Glomerular visceral epithelial cell (primary cell): ENCODE measurements around the gene KISS1.

Experiments used
- DNase-seq: peaks from one replicate; pipeline ENCODE4 v3.0.0-alpha.2; 2016; ENCODE audit errors: extremely low spot score

Gene KISS1

DNA sequence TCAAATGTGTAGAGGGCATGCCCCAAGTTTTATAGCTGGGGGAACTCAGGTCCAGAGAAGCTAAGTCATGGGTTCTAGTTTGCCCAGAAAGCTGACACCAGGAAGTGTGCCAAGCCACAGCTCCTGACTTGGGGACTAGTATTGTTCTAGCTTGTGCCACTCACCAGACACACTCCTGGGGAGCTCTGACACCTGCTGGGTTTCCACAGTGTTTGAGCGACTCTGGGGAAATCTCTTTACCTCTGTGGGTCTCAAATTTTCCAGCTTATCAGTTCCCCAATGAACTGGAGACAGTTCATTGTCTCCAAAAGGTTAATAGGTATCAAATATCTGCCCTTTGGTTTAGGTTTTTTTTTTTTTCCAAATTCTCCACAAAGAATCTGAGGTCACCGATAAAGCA lies 4.2 kb downstream of the KISS1 start:
- no peak for DNase-seq

- no peak for DNase-seq
Observed at GRCh38 chr1:204191456-204191855, 4.8 kb downstream of the KISS1 start.

- peak; percentile 29 for DNase-seq
Observed at GRCh38 chr1:204190212-204191211, 5.8 kb downstream of the KISS1 start.

DNA sequence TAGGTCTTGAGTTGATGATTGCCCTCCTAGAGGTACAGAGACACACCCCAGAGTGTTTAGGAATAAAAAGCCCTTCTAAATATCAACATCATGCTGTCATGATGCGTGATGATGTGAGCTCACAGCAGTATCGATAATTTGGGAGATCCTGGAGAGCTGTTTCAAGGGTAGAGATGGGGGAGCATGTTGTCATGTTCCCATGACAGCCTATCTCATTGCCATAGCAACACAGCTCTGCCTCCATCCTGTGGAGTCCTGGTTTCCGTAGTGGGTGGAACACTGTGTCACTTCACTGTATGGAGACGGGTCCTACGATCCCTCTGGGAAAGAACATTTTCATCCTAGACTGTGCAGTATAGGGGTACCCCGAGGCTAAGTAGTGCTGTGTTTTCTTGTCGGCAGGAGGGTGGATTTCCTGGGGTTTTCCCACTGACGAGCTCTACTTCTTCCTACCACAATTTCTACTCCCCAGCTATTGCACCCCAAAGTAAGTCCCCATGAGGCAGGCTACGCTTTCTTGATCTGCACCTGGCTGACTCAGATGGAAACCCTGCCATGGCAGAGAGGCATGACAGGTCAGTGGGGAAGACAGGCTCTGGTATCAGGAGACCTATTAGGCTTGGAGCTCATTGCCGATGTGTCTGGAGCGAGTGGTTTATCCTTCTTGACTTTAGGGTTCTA lies 7.2 kb downstream of the KISS1 start:
- DNase-seq: no peak

DNA sequence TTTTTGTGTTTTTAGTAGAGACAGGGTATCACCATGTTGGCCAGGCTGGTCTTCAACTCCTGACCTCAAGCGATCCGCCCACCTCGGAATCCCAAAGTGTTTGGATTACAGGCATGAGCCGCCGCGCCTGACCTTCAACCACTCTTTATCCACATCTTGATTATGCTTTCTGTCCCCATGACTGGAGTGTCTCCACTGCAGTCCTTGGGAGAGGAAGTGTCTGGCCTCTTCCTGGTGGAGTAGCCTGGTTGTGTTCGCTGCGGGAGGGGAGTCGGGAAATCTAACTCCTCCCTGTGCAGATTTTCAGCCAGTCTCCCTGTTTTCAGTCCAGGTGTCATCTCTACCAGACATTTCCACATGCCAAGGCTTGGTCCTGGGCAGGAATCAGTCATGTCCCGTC lies 9.7 kb downstream of the KISS1 start:
- DNase-seq: no peak

- no peak for DNase-seq
Observed at GRCh38 chr1:204181116-204181515, 15.2 kb downstream of the KISS1 start.

- no peak for DNase-seq
Observed at GRCh38 chr1:204180133-204180532, 16.2 kb downstream of the KISS1 start.

DNA sequence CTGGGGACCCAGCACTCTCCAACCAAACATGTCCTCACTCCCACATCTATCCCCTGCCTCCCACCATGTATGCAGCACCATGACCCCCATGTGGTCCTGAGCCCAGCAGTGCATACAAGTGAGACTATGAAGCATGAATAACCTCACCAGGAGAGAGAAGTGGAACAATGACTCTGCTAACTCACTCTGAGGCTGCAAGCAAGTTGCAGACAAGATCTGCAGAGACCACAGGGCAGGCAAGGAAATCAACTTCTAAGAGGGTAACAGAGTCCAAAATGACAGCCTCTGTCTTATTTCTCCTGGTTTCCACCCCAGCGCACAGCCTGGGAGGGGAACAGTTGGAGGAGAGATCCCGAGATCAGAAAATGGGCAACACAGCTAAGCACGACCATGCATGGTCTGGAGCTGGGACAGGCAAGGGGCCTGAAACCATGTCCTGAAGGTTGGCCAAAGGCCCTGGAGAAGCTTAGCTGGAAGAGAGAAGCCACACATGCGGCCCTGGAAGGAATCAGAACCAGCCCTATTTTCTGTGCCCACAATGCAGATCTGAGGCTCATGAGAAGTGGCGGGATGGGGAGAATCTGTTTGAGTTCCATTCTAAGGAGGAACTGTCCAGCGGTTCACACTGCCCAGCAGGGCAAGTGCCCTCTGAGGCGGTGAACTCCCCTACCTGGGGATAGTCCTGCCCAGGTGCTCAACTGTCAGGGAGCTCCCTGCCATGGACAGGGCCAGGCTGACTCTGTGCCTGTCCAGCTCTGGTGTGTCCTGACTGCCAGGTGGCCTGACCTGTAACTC lies 17.6 kb downstream of the KISS1 start:
- no peak for DNase-seq

DNA sequence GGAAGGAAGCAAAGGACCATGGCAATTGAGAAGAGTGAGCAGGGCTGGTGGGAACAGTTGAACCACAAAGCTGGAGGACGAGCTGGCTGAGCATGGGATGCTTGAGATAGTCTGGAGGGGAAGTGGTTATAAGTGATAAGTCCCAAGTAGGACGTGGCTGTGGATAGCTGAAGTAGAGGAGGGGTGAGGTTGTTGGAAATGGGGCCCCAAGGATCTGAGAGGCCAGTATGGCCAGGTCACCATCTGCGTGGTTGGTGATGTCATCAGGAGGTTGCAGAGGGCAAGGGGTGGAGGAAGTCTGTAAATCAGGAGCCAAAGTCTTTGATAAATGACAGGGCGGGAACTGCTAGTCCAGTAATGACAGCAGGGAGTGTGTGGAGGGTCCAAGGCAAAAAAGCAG lies 19.2 kb downstream of the KISS1 start:
- DNase-seq: no peak

GRCh38 chr1:204176049-204176448 lies 20.2 kb downstream of the KISS1 start:
- DNase-seq: no peak

DNA sequence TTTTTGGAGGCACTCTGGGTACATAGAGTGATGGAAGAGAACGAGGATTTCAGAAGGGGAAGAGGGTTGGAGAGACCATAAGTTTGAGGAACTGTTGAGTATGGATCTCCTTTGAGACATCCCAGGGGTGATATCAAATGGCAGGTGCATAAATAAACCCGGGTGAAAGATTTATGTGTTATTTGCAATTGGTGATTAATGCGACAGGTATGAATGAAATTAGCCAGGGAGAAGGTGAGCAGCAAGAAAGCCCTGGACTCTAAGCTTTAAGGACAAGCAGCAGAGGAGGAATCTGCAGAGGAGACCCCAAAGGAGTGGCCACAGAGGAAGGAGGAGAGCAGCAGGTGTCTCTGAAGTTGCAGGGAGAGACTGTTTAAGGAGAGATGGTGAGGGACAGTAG lies 21.3 kb downstream of the KISS1 start:
- DNase-seq: no peak

DNA sequence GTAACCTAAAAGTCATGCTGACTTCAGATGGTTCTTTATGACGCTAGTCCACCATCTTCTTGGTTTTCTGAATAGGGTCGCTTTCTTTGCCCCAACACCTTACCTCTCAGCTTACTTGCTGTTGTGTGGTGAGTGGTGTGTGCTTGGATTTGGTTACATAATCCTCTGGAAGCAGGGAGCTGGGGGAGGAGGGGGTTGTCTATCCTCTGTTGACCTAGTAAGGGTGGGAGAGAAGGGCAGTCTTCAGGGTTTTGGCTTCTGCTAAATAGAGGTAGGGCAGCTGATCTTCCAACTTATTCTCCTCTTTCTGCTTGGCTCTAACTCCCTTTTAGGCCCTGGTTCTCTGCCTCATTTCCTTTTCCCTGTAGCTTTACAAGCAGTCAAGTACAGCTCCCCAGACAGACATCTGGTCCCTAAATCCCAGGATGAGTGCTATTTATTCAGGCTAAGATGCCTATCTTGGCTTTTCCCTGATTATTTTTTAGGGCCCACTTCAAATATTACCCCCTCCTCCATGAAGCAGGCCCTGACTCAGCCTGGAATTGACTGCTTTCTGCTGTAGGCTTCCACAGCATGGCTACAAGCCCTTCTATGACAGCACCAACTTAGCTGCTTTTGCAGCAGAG lies 23.8 kb downstream of the KISS1 start:
- no peak for DNase-seq

DNA sequence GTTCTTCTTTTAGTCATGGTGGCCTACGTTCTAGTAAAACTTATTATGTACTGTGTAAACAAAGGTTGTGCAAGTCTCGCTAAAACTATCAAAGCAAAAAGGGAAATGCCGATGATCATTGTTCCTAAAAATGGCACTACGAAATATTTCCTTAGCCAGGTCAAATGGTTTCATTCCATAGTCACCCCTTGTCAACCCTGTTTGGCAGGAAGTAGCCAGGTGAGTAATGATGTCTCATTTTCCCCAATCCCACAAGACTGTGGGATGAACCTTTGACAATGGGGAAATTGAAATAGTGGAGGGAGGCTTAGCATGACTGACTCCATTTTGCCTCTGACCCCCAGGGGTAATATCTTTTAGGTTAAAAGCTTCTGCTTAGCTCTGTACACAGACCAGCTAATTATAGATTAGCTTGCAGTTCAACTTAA lies 24.5 kb downstream of the KISS1 start:
- peak; percentile 41 for DNase-seq

GRCh38 chr1:204170494-204171155 lies 25.7 kb downstream of the KISS1 start:
- DNase-seq: no peak

GRCh38 chr1:204169858-204170257 lies 26.4 kb downstream of the KISS1 start:
- DNase-seq: no peak

DNA sequence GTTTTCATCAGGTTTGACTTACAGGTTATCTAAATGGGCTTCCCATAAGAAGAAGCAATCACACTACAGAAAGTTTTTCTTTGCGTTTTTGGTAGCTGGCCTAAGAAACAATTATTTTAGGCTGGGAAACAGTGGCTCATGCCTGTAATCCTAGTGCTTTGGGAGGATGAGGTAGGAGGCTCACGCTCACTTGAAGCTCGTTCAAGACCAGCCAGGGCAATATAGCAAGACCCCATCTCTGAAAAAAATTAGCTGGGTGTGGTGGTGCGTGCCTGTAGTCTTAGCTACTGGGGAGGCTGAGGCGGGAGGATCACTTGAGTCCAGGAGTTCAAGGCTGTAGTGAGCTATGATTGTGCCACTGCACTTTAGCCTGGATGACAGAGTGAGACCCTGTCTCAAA lies 28.6 kb downstream of the KISS1 start:
- no peak for DNase-seq

DNA sequence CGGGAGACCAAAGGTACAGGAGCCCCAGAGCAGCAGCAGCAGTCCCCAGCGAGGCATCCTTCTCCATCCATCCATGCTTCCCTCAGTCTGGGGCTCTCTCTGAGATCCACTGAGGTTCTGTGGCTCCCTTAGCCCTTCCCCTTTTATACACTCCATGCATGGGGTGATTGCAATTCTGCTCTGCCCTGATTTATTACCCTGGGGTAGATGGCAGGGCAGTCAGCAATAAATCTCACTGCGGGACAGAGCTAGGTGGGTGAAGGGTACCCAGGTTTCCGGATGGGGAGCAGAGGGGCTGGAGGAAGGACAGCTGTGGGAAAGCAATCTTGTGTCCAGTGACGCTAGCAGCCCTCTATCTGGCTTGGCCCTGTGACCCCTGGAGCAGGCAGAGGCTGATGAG lies 30.1 kb downstream of the KISS1 start, which contains the start of gene REN:
Gene REN, minus strand, starts transcription at position 119 of the 400 bp plus-strand sequence. Its CDS starts 44 bp downstream, at position 75.
- no peak for DNase-seq

DNA sequence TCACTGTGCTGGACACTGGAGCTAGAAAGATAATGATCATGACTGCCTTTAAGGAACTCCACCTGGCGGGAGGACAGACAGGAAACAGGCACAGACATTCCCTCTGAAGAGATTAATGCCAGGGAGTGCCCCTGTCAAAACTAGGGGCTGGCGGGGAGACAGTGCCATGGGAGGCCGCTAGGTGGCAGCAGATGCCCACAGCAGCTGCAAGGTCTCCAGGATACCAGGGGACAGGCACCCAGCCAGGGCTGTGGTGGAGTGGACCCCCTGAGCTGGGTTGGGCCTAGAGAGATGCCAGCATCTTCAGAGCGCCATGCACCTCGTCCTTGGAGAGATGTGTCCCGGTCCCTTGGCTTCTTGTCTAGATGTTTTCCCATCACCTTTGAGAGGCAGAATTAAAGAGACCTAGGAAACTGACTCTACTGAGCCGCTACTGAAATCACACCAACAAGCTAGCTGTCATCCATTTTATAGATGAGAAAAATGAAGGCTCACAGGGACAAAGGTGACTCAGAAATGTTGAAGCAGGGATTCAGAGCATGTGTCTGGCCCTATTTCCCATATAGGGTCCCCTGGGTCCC lies 33.7 kb downstream of the KISS1 start:
- peak; percentile 86 for DNase-seq

DNA sequence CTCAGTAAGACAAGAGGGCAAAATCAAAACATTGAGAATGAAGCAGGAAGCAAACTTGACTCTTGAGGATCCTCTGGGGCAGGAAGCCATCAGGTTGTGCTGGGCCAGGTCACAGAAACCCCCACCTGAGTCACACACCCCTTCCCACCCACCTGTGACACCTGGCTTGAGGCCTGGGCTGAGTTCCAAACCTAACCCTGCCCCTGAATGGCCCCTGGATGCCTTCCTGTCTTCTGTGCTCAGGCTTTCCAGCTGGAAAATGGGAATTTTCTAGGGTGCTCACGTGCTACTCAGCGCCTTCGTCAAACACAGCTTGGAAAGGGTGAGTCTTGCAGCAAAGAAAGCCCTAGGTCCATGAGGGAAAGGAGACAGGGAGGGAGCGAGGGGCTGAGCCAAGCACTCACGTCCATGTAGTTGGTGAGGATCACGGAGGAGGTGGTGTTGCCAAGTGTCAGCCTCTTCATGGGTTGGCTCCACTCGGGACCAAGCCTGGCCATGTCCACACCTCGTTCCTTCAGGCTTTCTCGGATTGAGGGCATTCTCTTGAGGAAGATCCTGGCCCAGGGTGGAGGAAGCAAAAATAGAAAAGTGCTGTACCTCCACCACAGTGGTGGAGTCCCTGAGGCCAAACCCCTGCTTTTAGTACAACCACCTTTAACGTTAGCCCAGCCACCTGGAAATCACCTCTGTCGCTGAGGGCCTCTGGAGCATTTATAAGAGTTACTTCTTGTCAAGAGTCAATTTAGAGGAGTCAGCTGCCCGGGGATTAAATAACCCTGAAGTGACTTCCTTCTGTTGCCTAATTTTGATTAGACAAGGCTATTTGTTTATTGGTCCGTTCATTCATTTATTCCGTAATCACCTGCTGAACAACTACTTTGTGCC lies 34.4 kb downstream of the KISS1 start:
- DNase-seq: no peak

DNA sequence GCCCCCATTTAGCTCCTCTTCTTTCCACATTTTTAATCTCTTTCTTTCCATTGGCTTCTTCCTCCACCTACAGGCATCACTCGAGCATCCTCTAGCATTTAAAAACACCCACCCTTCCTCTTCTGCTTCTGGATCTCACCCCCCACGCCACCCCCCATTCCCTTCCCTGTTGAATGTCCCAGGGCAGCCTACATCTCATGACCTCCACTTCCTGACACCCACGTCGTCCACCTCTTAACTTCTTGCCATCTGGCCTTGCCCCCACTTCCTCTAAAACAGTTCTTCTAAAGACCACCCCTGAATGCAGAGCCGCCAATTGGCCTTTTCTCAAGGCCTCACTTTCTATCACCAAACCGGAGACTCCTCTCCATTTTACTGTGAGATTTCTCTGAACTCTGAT lies 38.3 kb downstream of the KISS1 start:
- no peak for DNase-seq
